Chondrocyte (in vitro differentiated cells): Measurements from ENCODE around the gene DRC3. TPM values are rescaled to one million over a fixed set of nuclear protein-coding genes. Genes with fewer than 3 reads are reported as not detected.

Experiments used
- DNase-seq: peaks from one replicate; pipeline ENCODE4 v3.0.0; 2021; ENCODE audit warnings: mixed read lengths, low spot score
- H3K27ac Mint-ChIP-seq: one replicate; pipeline ENCODE4 v1.8.0; 2021; ENCODE audit warnings: mild to moderate bottlenecking, moderate library complexity, mixed read lengths; ENCODE audit not compliant: unreplicated experiment
- H3K27me3 Mint-ChIP-seq: 2 replicates; pipeline ENCODE4 v1.8.0; 2021; ENCODE audit warnings: low read depth, mixed read lengths
- H3K36me3 Mint-ChIP-seq: 2 replicates; pipeline ENCODE4 v1.8.0; 2021; ENCODE audit warnings: low read depth, mixed read lengths
- H3K4me1 Mint-ChIP-seq: 2 replicates; pipeline ENCODE4 v1.8.0; 2021; ENCODE audit warnings: low read depth, mild to moderate bottlenecking, mixed read lengths
- H3K4me3 Mint-ChIP-seq: one replicate; pipeline ENCODE4 v1.8.0; 2021; ENCODE audit warnings: mild to moderate bottlenecking, moderate library complexity, mixed read lengths; ENCODE audit not compliant: unreplicated experiment
- H3K9me3 Mint-ChIP-seq: 2 replicates; pipeline ENCODE4 v1.8.0; 2021; ENCODE audit warnings: low read depth, mixed read lengths
- CTCF ChIP-seq: fragments of 200-600 bp; sonication (generic); IDR thresholded peaks from 2 replicates; pipeline ENCODE4 v1.5.0; 2021; ENCODE audit warnings: antibody characterized with exemption, mild to moderate bottlenecking, moderate library complexity
- total RNA-seq: library from RNA; stranded (reverse); gene quantifications from 3 replicates; pipeline ENCODE4 v1.2.1, GENCODE V29; 2021

DRC3 gene
- total RNA-seq, 1 donor from 2014 or later: 1.2 TPM

GRCh38 chr17:17947966-17948365, 24.7 kb upstream of the DRC3 start:
- Mint-ChIP-seq H3K36me3 (no peaks in the 10 kb centered on the region), H3K4me3 (no peak overlapping the region), H3K9me3 (no peaks in the 10 kb centered on the region), H3K27me3 (no peaks in the 10 kb centered on the region), H3K27ac (peak overlapping the region; percentile 51), H3K4me1 (peaks cover 59% of the 10 kb centered on the region)
- no peak for DNase-seq
- no peak for TF ChIP-seq CTCF

- peaks cover 3% of the 10 kb centered on the region for H3K36me3 Mint-ChIP-seq
- H3K9me3 Mint-ChIP-seq: no peaks in the 10 kb centered on the region
- H3K4me3 Mint-ChIP-seq: no peak overlapping the region
- H3K4me1 Mint-ChIP-seq: peaks cover 39% of the 10 kb centered on the region
- no peak for DNase-seq
- TF ChIP-seq CTCF: no peak
- no peaks in the 10 kb centered on the region for H3K27me3 Mint-ChIP-seq
- no peak overlapping the region for H3K27ac Mint-ChIP-seq
These were observed 22.3 kb upstream of the DRC3 start for GRCh38 chr17:17950347-17950746.

- Mint-ChIP-seq H3K9me3 (no peaks in the 10 kb centered on the region), H3K27me3 (no peaks in the 10 kb centered on the region), H3K27ac (peak overlapping the region; percentile 85), H3K4me1 (peaks cover 39% of the 10 kb centered on the region), H3K36me3 (peaks cover 5% of the 10 kb centered on the region), H3K4me3 (no peak overlapping the region)
- peak; percentile 27 for TF ChIP-seq CTCF
- no peak for DNase-seq
These were observed 21.9 kb upstream of the DRC3 start for GRCh38 chr17:17950806-17951205.

GRCh38 chr17:17951524-17951923, 21.1 kb upstream of the DRC3 start:
- DNase-seq: no peak
- Mint-ChIP-seq H3K9me3 (no peaks in the 10 kb centered on the region), H3K4me3 (no peak overlapping the region), H3K27me3 (no peaks in the 10 kb centered on the region), H3K36me3 (peaks cover 8% of the 10 kb centered on the region), H3K4me1 (peaks cover 35% of the 10 kb centered on the region), H3K27ac (peak overlapping the region; percentile 85)
- TF ChIP-seq CTCF: no peak

GRCh38 chr17:17952691-17953090, 20.0 kb upstream of the DRC3 start:
- no peak for DNase-seq
- Mint-ChIP-seq H3K27me3 (no peaks in the 10 kb centered on the region), H3K4me3 (no peak overlapping the region), H3K9me3 (no peaks in the 10 kb centered on the region), H3K4me1 (peaks cover 32% of the 10 kb centered on the region), H3K27ac (no peak overlapping the region), H3K36me3 (peaks cover 8% of the 10 kb centered on the region)
- no peak for TF ChIP-seq CTCF
